ENCODE data around the gene RRBP1. TPM values are rescaled to one million over a fixed set of nuclear protein-coding genes. Genes with fewer than 3 reads are reported as not detected.

RRBP1 gene
- total and polyA plus RNA-seq, 2 donors from 2014 or later = 83.4 to 231 TPM

- Histone ChIP-seq H3K4me1 (ENCODE audit: control insufficient read depth in 2 of 3, insufficient read depth in 2 of 3, low read depth in 1 of 3, low read length in 3 of 3) (peaks cover 3 to 18% (median 8%) of the 10 kb centered on the region in 3 donors), H3K27ac (ENCODE audit: low read depth in 2 of 2, low read length in 2 of 2) (peak within 1 kb of the TSS; percentile 97 to 99), H3K27me3 (ENCODE audit: control insufficient read depth, insufficient read depth, low read length) (no peaks in the 10 kb centered on the region), H3K9ac (ENCODE audit: low read length in 3 of 3) (peak within 1 kb of the TSS; percentile 66 to 86 (median 66)), H3K36me3 (ENCODE audit: control insufficient read depth in 2 of 3, insufficient read depth in 3 of 3, low read length in 3 of 3) (no peaks in the 10 kb centered on the region), H3K4me3 (ENCODE audit: low read length in 3 of 3) (peak within 1 kb of the TSS; percentile 69 to 82 (median 81)), H3K9me3 (ENCODE audit: control insufficient read depth in 2 of 3, insufficient read depth in 1 of 3, low read length in 3 of 3) (no peaks in the 10 kb centered on the region)
- FAIRE-seq (no peak), DNase-seq (peak; percentile 95 to 98 (median 97))
- no peak for TF ChIP-seq CTCF (IDR thresholded peaks at IDR 0.05; ENCODE audit: borderline replicate concordance, extremely low read depth, insufficient read depth)
- intact Hi-C loops (cut with DNase I) = no loop called here
Measured at GRCh38 chr20:17569616-17570346, 112.3 kb downstream of the RRBP1 start, which contains the start of gene DSTN. Gene DSTN (plus strand): TSS chr20:17570075. CDS start chr20:17570209, 134 bp downstream.

GRCh38 chr20:17568972-17569521, 113.0 kb downstream of the RRBP1 start:
- peak; percentile 74 to 96 (median 89) for DNase-seq

GRCh38 chr20:17568045-17568788, 113.8 kb downstream of the RRBP1 start:
- intact Hi-C loops (cut with DNase I) = no loop called here
- peaks cover 3 to 18% (median 8%) of the 10 kb centered on the region in 3 donors for H3K4me1 ChIP-seq (ENCODE audit: control insufficient read depth in 2 of 3, insufficient read depth in 2 of 3, low read depth in 1 of 3, low read length in 3 of 3)
- DNase-seq (peak in 1 of 5 donors; percentile 25), FAIRE-seq (no peak)
- TF ChIP-seq CTCF (IDR thresholded peaks at IDR 0.05; ENCODE audit: borderline replicate concordance, extremely low read depth, insufficient read depth) = no peak
- H3K27me3 ChIP-seq (ENCODE audit: control insufficient read depth, insufficient read depth, low read length) = no peaks in the 10 kb centered on the region
- H3K9me3 ChIP-seq (ENCODE audit: control insufficient read depth in 2 of 3, insufficient read depth in 1 of 3, low read length in 3 of 3) = no peaks in the 10 kb centered on the region
- peak overlapping the region; percentile 75 to 99 for H3K27ac ChIP-seq (ENCODE audit: low read depth in 2 of 2, low read length in 2 of 2)
- H3K9ac ChIP-seq (ENCODE audit: low read length in 3 of 3) = peak overlapping the region; percentile 4 to 85 (median 9)
- H3K4me3 ChIP-seq (ENCODE audit: low read length in 3 of 3) = peak overlapping the region in 2 of 3 donors; percentile 62 to 69
- H3K36me3 ChIP-seq (ENCODE audit: control insufficient read depth in 2 of 3, insufficient read depth in 3 of 3, low read length in 3 of 3) = no peaks in the 10 kb centered on the region

More at GRCh38 chr20:17568972-17569521, 113.0 kb downstream of the RRBP1 start:
- Histone ChIP-seq H3K4me3 (ENCODE audit: low read length in 3 of 3) (peak overlapping the region; percentile 31 to 69 (median 62)), H3K27ac (ENCODE audit: low read depth in 2 of 2, low read length in 2 of 2) (peak overlapping the region; percentile 97 to 99), H3K36me3 (ENCODE audit: control insufficient read depth in 2 of 3, insufficient read depth in 3 of 3, low read length in 3 of 3) (no peaks in the 10 kb centered on the region), H3K4me1 (ENCODE audit: control insufficient read depth in 2 of 3, insufficient read depth in 2 of 3, low read depth in 1 of 3, low read length in 3 of 3) (peaks cover 3 to 18% (median 8%) of the 10 kb centered on the region in 3 donors), H3K27me3 (ENCODE audit: control insufficient read depth, insufficient read depth, low read length) (no peaks in the 10 kb centered on the region), H3K9me3 (ENCODE audit: control insufficient read depth in 2 of 3, insufficient read depth in 1 of 3, low read length in 3 of 3) (no peaks in the 10 kb centered on the region), H3K9ac (ENCODE audit: low read length in 3 of 3) (peak overlapping the region; percentile 9 to 85 (median 27))
- TF ChIP-seq CTCF (IDR thresholded peaks at IDR 0.05; ENCODE audit: borderline replicate concordance, extremely low read depth, insufficient read depth) = no peak
- no peak for FAIRE-seq
- intact Hi-C loops (cut with DNase I) = no loop called here
